T47D (cell line): ENCODE data around the gene CGN.

Source experiments
- DNase-seq, 2 experiments: peaks; one replicate each; pipeline versions ENCODE4 v3.0.0 to v3.0.0-alpha.2; 2011 to 2012; ENCODE audit warnings: low read depth in 1 of 2, low spot score in 1 of 2
- JUND ChIP-seq: IDR thresholded peaks from 2 replicates; pipeline ENCODE4 v1.6.1; 2012; ENCODE audit warnings: low read depth
- in situ Hi-C: cut with HindIII; loops from 2 replicates; pipeline ENCODE4 v1.10.0; 2016; ENCODE audit warnings: low sequenced_read_pairs, low pct_unique_long_range_greater_than_20kb

CGN gene

GRCh38 chr1:151579436-151580225 lies 68.4 kb downstream of the CGN start:
- no peak for DNase-seq
- TF ChIP-seq JUND: no peak
- in situ Hi-C loops: no loop called here

GRCh38 chr1:151581451-151581850 lies 70.3 kb downstream of the CGN start:
- in situ Hi-C loops: no loop called here
- no peak for DNase-seq
- TF ChIP-seq JUND: no peak

GRCh38 chr1:151581921-151582320 lies 70.7 kb downstream of the CGN start:
- no peak; the same call in 1 of the 2 replicates for TF ChIP-seq JUND
- peak; percentile 44 to 79 for DNase-seq
- in situ Hi-C loops: no loop called here

- no peak for DNase-seq
- no peak for TF ChIP-seq JUND
- in situ Hi-C loops: no loop called here
These were observed 72.6 kb downstream of the CGN start for GRCh38 chr1:151583796-151584195.

GRCh38 chr1:151584278-151584677 lies 73.1 kb downstream of the CGN start:
- DNase-seq: no peak
- no peak for TF ChIP-seq JUND
- in situ Hi-C loops: no loop called here

GRCh38 chr1:151584780-151585179 lies 73.6 kb downstream of the CGN start:
- no peak for DNase-seq
- no peak for TF ChIP-seq JUND
- in situ Hi-C loops: no loop called here

GRCh38 chr1:151585622-151586021 lies 74.4 kb downstream of the CGN start:
- TF ChIP-seq JUND: no peak
- peak in 1 of 2 experiments; percentile 66 for DNase-seq
- in situ Hi-C loops: no loop called here
